SH-SY5Y (cell line): ENCODE data around the gene MRPL17.

Source experiments
- GATA2 ChIP-seq: IDR thresholded peaks from 2 replicates; pipeline ENCODE4 v1.6.1; 2011; ENCODE audit warnings: mild to moderate bottlenecking, low read depth, low read length
- GATA3 ChIP-seq: IDR thresholded peaks from 2 replicates; pipeline ENCODE4 v1.6.1; 2011; ENCODE audit warnings: low read depth, mild to moderate bottlenecking, low read length, moderate library complexity

- TF ChIP-seq GATA3 (no peak), GATA2 (no peak)
Observed at GRCh38 chr11:6630632-6631291, 52.4 kb downstream of the MRPL17 start.
